HG02884 (cell line): ENCODE data around the gene ACAD8.
"Not testable (repeated sequence)": the region's sequence is repeated elsewhere in the genome, so short reads cannot be mapped to it uniquely, and the experiment has no call there.

ENCODE experiments used
- ATAC-seq: cut with Tn5 transposase; IDR thresholded peaks from one replicate; pipeline ENCODE4 v1.9.1; 2021; ENCODE audit warnings: mild to moderate bottlenecking, moderate library complexity; ENCODE audit not compliant: unreplicated experiment

Gene ACAD8

DNA sequence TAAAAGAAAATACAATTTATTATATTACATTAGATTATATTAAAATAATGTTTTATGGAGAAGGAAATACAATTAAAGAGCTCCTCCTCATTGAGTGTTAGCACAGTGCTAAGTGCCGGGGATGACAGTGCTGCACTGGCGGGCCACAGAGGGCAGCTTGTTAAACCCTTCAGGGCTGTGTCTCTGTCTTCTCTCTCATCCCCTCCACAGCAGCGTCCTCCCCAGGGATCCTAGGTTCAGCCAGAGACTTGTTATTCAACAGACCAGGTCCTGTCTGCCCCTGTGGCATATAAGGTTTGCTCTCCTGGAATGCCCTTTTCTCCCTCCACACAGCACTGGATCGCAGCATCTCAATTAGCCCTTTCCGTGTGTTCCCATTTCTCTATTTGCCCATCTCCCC lies 14.4 kb upstream of the ACAD8 start:
- no peak for ATAC-seq

DNA sequence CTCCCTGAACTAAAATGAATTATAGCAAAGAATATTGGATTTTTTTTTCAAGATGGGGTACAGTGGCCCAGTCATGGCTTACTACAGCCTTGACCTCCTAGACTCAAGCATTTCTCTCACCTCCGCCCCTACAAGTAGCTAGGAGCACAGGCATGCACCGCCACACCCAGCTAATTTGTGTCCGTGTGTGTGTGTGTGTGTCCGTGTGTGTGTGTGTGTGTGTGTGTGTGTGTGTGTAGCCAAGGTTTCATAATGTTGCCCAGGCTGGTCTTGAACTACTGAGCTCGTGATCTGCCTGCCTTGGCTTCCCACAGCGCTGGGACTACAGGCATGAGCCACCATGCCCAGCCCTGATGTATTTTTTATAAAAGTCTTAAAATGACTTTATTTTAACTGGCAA lies 12.8 kb upstream of the ACAD8 start:
- no peak for ATAC-seq

DNA sequence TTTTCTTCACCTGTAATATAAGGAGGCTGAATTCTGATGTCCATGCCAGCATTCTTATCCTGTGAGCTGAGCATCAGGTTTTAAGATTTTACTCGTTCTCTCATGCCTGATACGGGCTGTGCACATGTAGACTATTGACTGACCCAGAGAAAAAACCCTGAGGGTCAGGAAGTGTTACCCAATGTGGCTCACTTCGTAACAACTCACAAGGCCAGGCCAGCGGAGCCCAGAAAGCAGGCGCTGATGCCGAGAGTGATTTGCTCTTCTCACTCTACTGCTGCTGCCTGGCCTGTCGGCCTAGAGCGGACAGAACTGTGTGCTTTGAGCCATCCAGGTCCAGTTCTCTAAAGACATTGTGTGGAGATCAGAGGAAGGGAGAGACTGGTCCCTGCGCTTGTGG lies 11.0 kb upstream of the ACAD8 start:
- ATAC-seq, result no peak

DNA sequence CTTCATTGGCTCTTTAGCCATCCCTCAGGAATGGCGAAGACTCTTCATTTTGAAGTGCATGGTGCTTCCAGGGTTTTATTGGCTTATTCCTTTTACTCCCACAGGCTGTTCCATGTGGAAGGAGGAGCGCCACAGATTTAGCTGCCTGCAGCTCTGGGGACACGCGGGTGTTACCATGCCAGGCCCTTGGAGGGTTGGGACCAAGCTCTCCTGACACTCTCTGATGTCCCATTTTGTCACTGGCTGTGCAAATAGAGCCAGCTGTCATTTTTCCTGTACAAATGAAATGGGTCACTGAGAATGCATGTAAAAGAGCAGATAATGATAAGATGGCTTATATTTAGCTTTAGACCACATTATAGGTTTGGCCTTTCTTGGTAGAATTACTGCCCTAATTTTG lies 9.5 kb upstream of the ACAD8 start:
- no peak for ATAC-seq

DNA sequence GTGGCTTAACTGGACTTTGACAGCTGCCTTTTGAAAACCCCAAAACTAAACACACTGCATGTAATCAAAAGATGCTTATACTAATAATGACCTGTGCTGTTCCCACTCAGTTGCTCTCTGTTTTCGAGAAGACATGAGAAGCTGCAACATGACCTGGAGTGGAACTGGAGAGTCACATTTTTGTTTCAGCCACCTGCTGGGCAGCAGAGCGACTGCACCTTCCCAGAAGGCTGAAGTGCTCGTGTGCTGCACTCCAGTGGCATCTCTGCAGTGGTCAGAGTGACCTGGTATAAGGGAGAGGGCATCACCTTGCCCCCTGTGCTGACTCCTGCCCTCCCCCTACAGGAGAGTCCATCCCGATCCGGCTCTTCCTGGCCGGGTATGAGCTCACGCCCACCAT lies 8.8 kb upstream of the ACAD8 start:
- peak; percentile 80 for ATAC-seq

DNA sequence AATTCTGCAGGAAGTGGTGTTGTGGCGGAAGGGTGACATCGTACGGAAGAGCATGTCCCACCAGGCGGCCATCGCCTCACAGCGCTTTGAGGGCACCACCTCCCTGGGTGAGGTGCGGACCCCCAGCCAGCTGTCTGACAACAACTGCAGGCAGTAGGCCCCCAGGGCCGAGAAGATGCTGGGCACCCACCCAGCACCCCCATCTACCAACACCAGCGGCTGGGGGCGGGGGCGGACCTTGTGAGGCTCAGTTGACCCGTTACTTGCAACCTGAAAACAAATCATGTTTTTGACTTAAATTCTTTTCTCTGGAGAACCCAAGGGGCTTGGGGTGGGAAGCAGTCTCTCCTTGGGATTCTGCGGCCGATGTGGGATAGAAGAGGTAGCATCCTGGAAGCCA lies 7.9 kb upstream of the ACAD8 start:
- ATAC-seq, result no peak

DNA sequence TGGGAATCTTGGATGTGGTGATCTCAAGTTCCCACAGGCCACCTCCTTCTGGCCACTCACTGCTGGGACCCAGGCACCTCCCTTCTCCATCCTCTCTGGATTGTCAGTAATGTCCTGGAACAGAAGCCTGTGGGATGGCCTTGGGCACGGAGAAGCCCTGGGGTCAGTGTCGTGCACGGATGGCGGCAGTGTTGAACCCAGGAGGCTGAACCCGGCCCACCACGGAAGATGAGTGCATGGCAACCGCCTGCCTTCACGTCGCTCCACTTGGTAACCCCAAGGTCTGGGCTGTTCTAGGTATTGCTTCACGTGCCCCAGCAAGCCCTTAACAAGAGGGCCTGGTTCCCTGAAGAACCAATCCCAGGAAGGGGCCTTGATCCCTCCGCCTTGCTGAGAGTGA lies 7.3 kb upstream of the ACAD8 start:
- ATAC-seq, result no peak

DNA sequence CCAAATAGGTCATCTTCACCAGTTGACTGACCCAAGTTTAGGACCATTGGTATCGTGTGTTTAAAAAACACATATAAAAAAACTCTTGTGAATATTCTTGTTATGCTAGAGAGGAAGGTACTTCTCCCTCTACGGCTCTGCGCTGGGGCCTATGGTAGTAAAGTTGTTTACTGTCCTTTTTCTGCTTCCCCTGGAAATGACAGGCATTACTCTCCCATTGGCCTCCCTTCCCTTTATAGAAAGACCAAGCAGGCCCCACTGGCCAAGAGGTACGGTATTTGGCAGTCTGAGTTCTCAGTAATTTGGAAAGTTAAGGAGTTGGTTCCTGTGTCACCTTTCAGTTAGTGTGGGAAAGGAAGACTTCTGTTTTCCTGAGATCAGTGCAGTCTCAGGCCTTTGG lies 6.7 kb upstream of the ACAD8 start:
- no peak for ATAC-seq

DNA sequence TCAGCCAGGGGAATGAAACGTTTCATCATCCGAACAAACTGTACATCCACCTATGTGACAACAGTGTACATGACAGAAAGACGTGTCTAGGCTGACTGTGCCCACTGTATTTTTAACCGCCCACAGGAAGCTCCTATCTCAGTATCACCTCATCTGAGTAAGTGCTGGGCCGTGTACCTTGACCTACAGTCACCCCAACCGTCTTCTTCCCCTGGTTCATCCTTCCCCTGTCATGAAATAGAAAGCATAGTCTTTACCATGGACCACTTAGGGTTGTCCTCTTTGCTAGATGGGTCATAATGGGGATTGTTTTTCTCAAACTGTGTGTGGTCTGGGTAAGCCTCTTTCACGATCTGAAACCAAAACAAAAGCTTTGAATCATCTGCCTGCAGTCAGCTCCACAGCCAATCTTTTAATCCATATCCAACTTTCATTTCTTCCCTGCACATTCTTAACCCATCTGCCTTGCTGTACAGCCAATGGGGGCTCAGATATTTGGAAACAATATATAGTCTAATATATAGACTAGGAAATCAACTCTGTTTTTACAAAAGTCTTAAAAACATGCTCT lies 4.4 kb upstream of the ACAD8 start:
- ATAC-seq, result no peak

DNA sequence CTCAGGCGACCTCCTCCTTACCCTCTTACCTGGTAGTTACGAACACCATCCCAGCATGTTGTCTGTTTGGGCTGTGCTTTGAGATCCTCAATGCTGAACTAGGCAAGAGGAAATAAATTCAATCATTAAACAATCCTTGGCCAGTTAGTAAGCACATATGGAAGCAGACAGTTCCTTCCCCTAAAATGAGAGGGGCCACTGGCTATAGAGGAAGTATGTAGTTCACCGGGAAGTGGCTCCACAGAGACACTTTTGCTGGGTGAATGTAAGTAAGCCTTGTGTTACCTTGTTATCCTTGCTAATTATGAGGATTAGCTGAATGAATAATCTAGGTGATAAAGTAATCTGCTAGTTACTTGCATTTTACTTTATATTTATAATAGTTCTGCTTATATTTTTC lies 3.1 kb upstream of the ACAD8 start:
- ATAC-seq, result no peak

DNA sequence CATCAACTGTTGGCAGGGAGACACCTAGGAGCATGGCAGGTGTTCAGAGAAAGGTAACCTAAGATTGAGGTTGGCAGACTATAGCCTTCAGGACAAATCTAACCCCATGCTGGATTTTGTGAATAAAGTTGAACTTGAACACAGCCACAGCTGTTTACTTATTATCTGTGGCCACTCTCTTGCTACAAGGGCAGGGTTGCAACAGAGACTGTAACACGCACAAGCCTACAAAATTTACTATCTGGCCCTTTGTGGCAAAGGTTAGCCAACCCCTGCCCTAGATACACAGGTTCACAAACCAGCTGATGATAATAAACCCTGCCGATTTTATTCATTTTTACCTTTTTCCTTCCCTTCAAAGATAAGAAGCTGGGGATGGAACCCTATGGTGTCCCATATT lies 2.7 kb upstream of the ACAD8 start:
- no peak for ATAC-seq

DNA sequence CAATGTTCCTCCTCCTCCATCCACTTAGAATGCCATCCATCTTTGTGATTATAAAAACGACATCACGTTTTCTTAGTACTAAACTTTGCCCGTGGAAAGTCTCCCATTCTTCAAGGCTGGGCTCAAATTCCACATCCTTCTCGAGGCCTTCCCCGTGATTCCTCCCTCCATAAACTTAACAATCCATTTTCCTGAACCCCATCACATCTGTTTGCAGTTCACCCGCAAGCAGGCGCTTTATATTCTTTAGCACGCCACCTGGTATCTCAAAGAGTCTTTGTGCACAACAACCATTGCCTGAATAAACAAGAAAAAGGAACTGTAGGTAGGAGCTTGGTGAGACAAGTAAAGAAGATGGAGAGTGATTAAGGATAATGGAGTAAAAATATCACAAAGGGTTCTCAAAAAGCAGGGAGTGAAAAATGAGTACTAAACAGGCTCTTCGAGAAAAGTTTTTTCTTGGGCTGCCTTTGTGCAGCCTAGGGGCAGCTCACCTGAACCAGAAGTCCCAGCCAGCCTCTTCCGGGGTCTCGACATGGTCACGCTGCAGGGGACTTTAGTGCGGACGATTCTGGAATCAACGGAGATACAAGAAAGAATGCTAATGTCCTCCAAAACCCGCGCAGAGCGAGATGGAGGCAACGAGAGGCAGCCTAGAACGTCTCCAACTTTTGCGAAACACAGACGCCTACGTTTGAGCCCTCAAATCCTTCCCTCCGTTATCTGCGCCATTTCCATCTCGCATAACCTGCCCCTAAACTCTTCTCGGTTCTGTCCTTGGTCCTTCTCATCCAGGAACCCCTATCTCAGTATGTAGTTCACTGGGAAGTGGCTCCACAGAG lies 801 bp upstream of the ACAD8 start:
- ATAC-seq, result peak; percentile 28

DNA sequence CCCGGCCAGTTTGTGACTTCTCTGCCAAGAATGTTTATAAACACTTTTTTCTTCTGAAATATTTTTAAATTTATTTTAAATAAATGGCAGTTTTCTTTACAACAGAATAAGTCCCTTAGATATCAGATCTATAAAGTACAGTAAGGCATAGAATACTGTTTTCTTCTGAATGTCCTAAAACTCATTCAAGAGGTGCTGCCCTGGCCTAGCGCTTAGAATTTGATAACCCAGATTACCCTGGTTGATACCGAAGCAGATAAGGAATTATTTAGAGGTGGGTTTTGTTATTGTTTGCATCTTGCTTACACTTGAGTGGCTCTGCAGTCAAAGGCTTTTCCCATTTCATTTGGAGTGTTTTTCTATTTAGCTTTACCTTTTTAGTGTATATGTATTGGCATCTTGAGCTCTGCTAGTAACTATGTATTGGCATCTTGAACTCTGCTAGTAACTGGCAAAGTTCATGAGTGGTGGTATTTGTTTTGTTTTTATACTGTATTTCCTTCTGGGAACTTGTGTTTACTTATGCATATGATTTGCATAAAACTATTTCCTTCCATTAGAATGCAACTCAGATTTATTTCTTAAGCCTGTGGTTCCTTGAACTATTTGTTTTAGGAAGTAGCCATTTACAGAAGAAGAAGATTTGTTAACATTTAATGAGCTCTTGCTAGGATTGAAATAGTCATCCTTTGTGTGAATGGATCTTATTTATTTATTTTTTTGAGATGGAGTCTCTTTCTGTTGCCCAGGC lies 1.2 kb downstream of the ACAD8 start:
- no peak for ATAC-seq

DNA sequence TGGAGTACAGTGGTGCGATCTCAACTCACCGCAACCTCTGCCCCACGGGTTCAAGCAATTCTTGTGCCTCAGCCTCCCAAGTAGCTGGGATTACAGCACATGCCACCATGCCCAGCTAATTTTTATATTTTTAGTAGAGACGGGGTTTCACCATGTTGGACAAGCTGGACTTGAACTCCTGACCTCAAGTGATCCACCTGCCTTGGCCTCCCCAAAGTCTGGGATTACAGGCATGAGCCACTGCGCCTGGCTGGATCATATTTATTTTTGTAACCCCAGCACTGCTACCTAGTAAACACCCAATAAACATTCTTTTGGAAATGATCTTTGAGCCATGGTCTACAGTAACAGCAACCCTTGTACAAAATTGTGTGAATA lies 1.8 kb downstream of the ACAD8 start:
- not testable (repeated sequence) for ATAC-seq

DNA sequence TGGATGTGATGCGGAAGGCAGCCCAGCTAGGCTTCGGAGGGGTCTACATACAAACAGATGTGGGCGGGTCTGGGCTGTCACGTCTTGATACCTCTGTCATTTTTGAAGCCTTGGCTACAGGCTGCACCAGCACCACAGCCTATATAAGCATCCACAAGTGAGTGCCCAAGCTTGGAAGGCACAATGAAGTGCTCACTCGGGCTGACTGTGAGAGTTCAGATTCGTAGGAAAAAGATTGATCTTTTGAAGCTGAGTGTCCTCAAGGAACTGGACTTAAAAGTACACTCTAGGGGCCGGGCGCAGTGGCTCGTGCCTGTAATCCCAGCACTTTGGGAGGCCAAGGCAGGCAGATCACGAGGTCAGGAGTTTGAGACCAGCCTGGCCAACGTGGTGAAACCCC lies 3.7 kb downstream of the ACAD8 start:
- ATAC-seq, result no peak

DNA sequence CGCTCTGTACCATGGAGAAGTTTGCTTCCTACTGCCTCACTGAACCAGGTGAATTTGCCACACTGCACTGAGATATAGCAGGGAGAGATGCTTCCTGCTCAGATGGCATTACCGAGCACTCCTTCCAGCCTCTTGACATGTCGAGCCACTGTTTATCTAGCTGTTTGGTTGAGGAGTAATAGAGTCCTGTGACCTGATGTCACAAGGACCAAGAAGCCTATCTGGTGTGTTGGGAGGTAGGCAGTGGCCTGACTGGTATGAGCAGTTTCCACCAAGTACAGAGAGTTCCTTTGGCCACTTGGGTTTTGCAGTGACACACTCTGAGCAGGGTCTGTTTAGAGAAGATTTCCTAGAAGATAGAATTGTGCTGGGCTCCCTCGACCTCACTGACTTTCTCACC lies 5.2 kb downstream of the ACAD8 start:
- ATAC-seq, result no peak

DNA sequence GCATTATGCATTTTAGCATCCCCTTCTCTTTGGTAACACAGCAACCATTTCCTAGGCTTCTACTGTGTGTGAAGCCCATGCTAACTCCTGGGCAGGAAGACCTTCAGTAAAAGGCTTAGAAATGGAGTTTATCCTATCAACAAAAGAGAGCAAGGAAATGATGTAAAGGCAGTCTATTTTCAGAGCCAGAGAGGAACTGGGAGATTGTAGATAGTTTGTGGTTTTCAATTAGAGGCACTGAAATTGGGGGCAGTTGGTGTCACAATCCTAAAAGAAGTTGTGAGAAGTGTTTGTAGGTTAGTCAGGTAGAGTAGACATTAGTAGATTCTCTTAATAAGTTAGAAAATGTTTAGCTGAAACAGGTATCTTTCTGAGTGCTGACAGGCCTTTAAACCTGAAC lies 7.1 kb downstream of the ACAD8 start:
- ATAC-seq, result no peak

DNA sequence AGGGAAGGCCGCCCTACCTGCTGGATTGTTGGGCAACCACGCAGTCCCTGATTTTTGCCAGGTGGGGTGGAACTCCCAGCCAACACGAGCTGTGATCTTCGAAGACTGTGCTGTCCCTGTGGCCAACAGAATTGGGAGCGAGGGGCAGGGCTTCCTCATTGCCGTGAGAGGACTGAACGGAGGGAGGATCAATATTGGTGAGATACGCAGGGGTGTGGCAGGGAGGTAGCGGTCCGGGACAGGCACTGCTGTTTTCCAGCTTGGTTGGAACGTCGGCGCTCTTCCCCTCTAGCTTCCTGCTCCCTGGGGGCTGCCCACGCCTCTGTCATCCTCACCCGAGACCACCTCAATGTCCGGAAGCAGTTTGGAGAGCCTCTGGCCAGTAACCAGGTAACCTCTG lies 7.6 kb downstream of the ACAD8 start:
- no peak for ATAC-seq

DNA sequence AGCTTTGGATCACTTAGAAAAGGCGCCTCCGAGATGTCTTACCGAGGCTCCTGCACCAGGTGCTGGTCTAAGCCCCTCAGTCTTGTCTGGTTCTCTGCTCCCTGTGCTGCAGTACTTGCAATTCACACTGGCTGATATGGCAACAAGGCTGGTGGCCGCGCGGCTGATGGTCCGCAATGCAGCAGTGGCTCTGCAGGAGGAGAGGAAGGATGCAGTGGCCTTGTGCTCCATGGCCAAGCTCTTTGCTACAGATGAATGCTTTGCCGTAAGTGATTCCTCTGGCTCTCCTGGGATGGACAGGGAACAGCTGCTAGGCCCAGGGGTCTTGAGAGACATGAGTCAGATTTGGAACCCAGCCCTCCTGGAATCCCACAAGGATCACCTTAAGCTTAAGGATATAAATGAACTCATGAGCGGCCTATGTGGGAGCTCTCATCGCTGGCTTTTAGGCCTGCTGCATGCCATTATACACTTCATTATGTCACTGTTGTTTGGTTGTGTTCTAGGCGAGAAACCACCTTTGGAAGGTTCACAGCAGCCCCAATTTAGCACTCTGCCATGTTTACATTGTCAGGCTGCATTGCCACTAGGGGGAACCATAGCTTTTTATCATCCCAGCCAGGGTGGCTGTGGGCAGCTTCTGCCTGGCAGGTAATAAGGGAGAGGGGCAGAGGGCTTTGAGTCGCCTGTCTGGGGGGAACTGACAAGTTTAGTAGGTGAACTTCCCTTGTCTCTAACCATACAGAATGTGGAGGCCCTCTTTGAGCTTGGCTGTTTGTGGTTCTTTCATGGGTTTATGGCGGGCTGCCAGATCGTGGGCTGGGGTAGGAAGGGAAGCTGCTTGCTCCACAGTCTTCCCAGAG lies 8.5 kb downstream of the ACAD8 start:
- ATAC-seq, result no peak

DNA sequence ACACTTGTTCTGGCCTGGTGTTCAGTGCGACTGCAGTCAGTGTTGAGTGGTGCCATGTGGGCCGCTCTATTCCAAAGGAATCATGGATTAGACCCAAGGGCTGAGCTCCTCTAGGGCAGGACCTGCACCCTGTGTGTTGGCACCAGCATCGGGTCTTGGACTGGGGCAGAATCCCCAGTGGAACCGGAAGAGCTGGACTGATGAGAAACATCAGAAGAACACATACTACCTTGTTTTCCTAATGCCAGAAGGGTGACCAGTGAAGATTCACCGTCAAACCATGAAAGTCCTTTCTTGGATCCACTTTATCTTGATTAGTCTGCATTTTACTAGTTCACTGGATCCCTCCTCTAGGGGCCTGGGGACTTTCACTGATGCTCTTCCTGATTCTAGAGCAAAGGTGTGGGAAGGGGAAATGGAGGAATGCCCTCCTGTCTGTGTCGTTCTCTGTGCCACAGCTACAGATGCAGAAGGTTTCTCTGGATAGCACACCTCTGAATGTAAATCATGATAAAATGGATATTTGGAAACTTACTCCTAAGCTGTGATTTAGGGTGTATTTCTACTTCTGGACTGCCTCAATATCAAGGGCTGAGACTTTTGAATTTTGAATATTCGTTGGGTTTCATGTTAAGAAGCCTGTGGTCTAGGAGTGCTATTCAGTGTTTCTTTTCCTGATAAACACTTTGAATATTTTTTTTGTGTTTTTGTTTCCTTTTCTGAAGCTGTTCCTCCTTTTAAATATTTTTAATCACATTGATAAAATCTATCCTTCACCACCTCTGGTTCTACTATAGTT lies 11.8 kb downstream of the ACAD8 start:
- no peak for ATAC-seq
